Upper lobe of right lung (tissue), 1 donor: ENCODE data around the gene MPDZ. TPM values are rescaled to one million over a fixed set of nuclear protein-coding genes. Genes with fewer than 3 reads are reported as not detected.
"Not testable (repeated sequence)": the region's sequence is repeated elsewhere in the genome, so short reads cannot be mapped to it uniquely, and the experiment has no call there.

Experiments
- ATAC-seq: fragments of 200-7000 bp; cut with Tn5 transposase; one replicate; pipeline ENCODE4 v1.9.1; 2020; ENCODE audit warnings: mild to moderate bottlenecking, moderate library complexity
- DNase-seq: peaks from one replicate; pipeline ENCODE4 v3.0.0-alpha.2; 2020
- H3K27ac ChIP-seq: fragments of 200-600 bp; one replicate; pipeline ENCODE4 v1.8.0; 2022
- H3K27me3 ChIP-seq: fragments of 200-600 bp; one replicate; pipeline ENCODE4 v1.8.0; 2022; ENCODE audit warnings: mild to moderate bottlenecking
- H3K36me3 ChIP-seq: fragments of 200-600 bp; one replicate; pipeline ENCODE4 v1.8.0; 2022
- H3K4me1 ChIP-seq: fragments of 200-600 bp; one replicate; pipeline ENCODE4 v1.8.0; 2022
- H3K4me3 ChIP-seq: fragments of 200-600 bp; one replicate; pipeline ENCODE4 v1.8.0; 2022; ENCODE audit warnings: mild to moderate bottlenecking
- H3K9me3 ChIP-seq: fragments of 200-600 bp; one replicate; pipeline ENCODE4 v1.8.0; 2022
- intact Hi-C: fragments of 100-400 bp; cut with DNase I; formaldehyde crosslinking; loops from one replicate; pipeline ENCODE4 v1.11.0; 2022
- total RNA-seq: library from RNA; stranded (reverse); fragmentation: NEBNext Ultra II Directional; extraction: Animal tissue kit (Norgen Biotek cat#: 25700); gene quantifications from one replicate; pipeline ENCODE4 v1.2.1, GENCODE V29; 2021
- TF ChIP-seq, protein P1 (sequence below): fragments of 200-600 bp; IDR thresholded peaks from one replicate; pipeline ENCODE4 v1.8.0; 2022; ENCODE audit warnings: antibody characterized with exemption
- donor health status: DM: no; HTN: yes; CAD: no; lungs with severe emphysema.

Gene MPDZ
- total RNA-seq, 1 donor from 2014 or later: 37.8 TPM

DNA sequence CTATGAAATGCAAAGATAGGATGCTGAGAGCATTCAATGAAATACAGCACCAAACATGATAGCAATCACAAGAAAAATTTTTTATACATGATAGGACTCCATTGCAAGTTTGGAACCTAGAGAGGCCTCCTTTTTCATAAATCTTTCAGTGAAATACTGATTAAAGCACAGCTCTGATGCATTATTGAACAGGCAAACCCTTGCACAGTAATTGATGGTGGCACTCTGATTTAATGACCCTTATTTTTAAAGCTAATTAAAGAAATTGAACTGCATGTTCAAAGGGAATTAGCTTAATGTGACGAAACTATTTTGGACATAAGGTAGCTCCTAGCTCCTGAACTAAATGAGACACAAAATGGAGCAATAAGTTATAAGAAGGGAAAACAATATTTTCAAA, 44.6 kb downstream of the MPDZ start:
- H3K4me1 ChIP-seq: no peaks in the 10 kb centered on the region
- DNase-seq: no peak
- no peaks in the 10 kb centered on the region for H3K27me3 ChIP-seq
- no peak overlapping the region for H3K4me3 ChIP-seq
- H3K9me3 ChIP-seq: no peaks in the 10 kb centered on the region
- no peaks in the 10 kb centered on the region for H3K36me3 ChIP-seq
- TF ChIP-seq, protein P1, sequence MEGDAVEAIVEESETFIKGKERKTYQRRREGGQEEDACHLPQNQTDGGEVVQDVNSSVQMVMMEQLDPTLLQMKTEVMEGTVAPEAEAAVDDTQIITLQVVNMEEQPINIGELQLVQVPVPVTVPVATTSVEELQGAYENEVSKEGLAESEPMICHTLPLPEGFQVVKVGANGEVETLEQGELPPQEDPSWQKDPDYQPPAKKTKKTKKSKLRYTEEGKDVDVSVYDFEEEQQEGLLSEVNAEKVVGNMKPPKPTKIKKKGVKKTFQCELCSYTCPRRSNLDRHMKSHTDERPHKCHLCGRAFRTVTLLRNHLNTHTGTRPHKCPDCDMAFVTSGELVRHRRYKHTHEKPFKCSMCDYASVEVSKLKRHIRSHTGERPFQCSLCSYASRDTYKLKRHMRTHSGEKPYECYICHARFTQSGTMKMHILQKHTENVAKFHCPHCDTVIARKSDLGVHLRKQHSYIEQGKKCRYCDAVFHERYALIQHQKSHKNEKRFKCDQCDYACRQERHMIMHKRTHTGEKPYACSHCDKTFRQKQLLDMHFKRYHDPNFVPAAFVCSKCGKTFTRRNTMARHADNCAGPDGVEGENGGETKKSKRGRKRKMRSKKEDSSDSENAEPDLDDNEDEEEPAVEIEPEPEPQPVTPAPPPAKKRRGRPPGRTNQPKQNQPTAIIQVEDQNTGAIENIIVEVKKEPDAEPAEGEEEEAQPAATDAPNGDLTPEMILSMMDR: no peak
- H3K27ac ChIP-seq: no peak overlapping the region
- ATAC-seq: no peak
- intact Hi-C loops: no loop called here

DNA sequence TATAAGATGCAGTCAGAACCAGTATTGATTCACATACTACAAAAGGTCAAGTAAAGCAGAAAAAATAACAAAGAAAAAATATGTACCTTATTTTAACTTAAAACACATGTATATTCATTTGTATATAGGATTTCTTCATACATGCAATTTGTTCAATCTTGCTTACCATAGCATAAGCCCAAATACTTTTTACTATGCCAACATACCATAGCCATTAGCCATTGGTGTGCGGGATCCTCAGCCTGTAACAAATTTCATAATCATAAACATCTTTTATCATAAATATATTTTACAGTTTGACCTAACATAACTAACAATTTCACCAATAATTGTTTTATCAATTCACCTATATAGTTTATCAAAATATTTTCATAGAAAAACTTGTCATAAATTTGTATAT, 51.1 kb downstream of the MPDZ start:
- H3K27me3 ChIP-seq: no peaks in the 10 kb centered on the region
- no peak for ATAC-seq
- DNase-seq: no peak

DNA sequence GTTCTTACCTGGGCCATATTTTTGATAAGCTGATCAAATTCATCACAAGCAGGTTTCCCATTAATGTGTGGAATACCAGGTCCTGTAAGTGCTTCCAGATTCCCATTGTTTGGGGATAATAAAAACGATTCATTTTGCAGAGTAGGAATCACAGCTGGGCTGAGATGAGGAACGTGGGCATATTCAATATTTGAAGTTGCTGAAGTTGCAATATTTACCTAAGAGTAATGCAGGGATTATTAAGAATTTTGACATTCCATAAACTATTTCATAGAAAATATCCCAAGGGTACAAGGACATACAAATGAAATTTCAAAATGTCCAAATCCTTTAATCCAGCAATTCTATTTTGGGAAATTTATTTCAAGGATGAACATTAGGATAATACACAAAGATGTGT, 55.1 kb downstream of the MPDZ start:
- TF ChIP-seq, protein P1: no peak
- DNase-seq (no peak), ATAC-seq (no peak)
- Histone ChIP-seq H3K4me3 (no peak overlapping the region), H3K27me3 (no peaks in the 10 kb centered on the region), H3K4me1 (no peaks in the 10 kb centered on the region), H3K36me3 (peaks cover 5% of the 10 kb centered on the region), H3K9me3 (no peaks in the 10 kb centered on the region), H3K27ac (no peak overlapping the region)
- intact Hi-C loops: no loop called here

More for the DNA sequence above, 51.1 kb downstream of the MPDZ start:
- Histone ChIP-seq H3K9me3 (no peaks in the 10 kb centered on the region), H3K36me3 (no peaks in the 10 kb centered on the region), H3K4me1 (no peaks in the 10 kb centered on the region), H3K27ac (no peak overlapping the region), H3K4me3 (no peak overlapping the region)
- TF ChIP-seq, protein P1: no peak
- intact Hi-C loops: no loop called here

DNA sequence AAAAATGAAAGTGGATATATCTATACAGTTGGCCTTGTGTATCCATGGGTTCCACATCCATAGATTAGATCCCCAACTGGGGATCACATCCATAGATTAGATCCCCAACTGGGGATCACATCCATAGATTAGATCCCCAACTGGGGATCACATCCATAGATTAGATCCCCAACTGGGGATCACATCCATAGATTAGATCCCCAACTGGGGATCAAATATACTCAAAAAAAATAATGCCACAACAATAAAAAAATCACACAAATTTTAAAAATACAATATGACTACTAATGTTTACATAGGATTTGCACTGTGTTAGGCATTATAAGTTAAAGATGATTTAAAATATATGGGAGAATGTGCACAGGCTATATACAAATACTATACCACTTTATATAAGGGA, 56.8 kb downstream of the MPDZ start:
- H3K36me3 ChIP-seq, H3K27ac ChIP-seq, H3K4me3 ChIP-seq, DNase-seq, H3K9me3 ChIP-seq, H3K4me1 ChIP-seq, intact Hi-C loops, H3K27me3 ChIP-seq, ATAC-seq: not testable (repeated sequence)

DNA sequence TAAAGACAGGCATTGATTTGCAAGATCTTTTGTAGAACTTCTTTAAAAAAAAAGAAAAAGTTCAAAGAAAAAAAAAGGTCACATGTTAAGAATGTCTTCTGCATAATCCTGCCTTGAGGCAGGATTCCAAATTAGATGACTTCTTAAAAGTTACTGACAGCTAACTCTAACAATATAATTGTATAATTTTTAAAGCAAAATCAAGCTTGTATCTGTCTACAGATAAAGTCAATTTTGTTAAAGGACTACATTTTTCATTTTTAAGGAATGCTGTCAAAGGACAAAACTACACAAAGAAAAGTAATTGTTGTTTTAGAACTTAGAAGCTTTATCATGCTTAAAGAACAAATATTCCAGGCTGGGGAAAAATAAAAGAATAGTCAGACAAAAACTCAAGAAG, 57.8 kb downstream of the MPDZ start:
- H3K9me3 ChIP-seq: no peaks in the 10 kb centered on the region
- DNase-seq: no peak
- H3K4me3 ChIP-seq: no peak overlapping the region
- TF ChIP-seq, protein P1: no peak
- intact Hi-C loops: no loop called here
- no peak for ATAC-seq
- H3K27me3 ChIP-seq: no peaks in the 10 kb centered on the region
- peaks cover 8% of the 10 kb centered on the region for H3K36me3 ChIP-seq
- no peak overlapping the region for H3K27ac ChIP-seq
- no peaks in the 10 kb centered on the region for H3K4me1 ChIP-seq

DNA sequence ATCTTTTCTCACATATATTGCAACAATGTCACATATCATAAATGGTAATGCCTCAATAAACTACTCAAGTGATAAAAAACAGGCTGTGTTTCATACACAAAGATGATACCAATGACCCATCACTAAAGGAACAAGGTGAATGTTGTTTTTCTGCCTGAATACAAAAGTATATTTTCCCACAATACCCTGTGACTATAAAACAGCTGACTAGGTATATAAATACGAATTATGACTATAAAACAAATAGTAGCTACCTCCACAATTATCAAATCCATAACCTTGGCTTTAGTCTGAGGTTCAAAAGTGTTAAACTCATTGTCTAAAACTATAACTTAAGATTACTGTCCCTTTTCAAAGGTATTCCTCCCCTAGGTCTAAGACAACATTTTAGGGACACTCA, 58.7 kb downstream of the MPDZ start:
- intact Hi-C loops: no loop called here
- Histone ChIP-seq H3K36me3 (peaks cover 17% of the 10 kb centered on the region), H3K9me3 (no peaks in the 10 kb centered on the region), H3K4me1 (no peaks in the 10 kb centered on the region), H3K27me3 (no peaks in the 10 kb centered on the region), H3K27ac (no peak overlapping the region), H3K4me3 (no peak overlapping the region)
- ATAC-seq: no peak
- TF ChIP-seq, protein P1: no peak
- DNase-seq: no peak
